ENCODE data around the gene FRYL.
"Not testable (repeated sequence)": the region's sequence is repeated elsewhere in the genome, so short reads cannot be mapped to it uniquely, and the experiment has no call there.

Gene FRYL

DNA sequence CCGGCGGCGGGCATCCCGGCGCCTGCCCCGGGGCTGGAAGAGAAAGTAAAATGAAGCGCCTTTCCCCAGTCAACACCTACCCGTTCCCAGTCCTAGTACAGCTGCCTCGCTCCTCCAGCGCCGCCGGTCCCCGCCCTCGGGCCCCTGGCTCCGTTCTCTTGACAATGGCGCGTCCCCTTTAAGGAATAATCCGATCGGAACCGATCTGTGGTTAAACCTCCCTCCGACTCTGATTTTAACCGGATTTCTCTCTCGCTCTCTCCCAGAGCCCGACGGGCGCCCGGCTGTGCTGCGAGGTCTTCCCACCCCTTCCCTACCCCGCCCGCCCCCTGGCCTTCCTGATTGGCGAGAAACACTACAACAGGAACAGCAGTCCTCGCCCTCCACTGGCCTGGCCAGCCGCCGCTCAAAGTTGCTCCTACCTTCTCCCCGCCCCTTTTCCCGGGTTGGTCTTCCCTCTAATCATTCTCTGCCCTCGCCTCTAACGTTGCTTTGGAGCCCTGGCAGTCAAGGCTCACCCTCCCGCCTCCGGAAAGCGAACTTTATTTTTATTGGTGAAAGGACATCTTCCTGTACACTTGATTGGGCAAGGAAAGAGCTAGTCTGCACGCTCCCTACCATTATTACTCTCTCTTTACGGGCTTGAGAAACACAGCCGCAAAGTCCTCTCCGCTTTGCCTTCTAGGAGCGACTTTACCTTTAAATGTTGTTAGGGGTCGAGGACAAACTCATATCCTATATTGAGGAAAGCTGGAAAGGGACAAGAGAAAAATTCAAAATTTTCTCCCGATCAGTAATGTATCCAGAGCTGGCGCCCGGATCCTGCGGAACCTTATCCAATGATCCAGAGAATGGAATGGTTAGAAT, at the start of gene FRYL:
Gene FRYL (minus strand): TSS at position 282 of the 867 bp plus-strand sequence. CDS start 145,869 bp downstream, outside the sequence.
- peak; percentile 100 for DNase-seq (ENCODE audit: low read depth, low spot score)

DNA sequence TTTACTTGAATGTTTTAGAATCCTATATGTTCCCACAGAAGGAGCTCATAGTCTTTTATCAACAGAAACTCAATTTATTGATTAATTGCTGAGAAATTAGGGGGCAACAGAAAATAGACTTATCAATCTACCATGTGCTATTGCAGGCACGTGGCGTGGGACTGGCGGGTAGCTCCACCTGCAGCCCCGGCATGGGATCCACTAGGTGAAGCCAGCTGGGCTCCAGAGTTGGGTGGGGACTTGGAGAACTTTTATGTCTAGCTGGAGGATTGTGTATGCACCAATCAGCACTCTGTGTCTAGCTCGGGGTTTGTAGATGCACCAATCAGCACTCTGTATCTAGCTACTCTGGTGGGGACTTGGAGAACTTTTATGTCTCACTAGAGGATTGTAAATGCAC, 47.5 kb upstream of the FRYL start:
- no peak for DNase-seq (ENCODE audit: low read depth, low spot score)

DNA sequence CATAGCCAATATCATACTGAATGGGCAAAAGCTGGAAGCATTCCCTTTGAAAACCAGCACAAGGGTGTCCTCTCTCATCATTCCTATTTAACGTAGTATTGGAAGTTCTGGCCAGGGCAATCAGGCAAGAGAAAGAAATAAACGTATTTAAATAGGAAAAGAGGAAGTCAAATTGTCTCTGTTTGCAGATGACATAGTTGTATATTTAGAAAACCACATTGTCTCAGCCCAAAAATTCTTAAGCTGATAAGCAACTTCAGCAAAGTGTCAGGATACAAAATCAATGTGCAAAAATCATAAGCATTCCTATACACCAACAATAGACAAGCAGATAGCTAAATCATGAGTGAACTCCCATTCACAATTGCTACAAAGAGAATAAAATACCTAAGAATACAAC, 41.4 kb upstream of the FRYL start:
- DNase-seq (ENCODE audit: low read depth, low spot score) = not testable (repeated sequence)

DNA sequence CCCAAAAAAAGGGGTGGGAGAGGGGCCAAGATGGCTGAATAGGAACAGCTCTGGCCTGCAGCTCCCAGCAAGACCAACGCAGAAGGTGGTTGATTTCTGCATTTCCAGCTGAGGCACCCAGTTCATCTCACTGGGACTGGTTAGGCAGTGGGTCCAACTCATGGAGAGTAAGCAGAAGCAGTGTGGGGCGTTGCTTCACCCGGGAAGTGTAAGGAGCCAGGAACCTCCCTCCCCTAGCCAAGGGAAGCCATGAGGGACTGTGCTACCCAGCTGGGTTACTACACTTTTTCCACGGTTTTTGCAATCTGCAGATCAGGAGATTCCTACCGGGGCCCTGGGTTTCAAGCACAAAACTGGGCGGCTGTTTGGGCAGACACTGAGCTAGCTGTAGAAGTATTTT, 36.9 kb upstream of the FRYL start:
- no peak for DNase-seq (ENCODE audit: low read depth, low spot score)

DNA sequence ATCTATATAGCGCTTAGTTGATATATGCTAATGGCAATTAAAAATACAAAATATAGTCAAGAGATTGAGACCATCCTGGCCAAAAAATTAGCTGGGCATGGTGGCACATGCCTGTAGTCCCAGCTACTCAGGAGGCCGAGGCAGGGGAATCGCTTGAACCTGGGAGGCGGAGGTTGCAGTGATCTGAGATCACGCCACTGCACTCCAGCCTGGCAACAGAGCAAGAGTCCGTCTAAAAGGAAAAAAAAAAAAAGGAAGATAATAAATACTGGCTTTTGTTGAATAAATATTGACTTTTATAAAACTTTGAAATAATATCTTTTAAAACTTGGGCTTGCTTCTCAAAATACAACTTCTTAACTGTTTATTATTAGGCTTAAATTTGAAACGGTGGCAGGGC, 36.2 kb upstream of the FRYL start:
- DNase-seq (ENCODE audit: low read depth, low spot score) = not testable (repeated sequence)

DNA sequence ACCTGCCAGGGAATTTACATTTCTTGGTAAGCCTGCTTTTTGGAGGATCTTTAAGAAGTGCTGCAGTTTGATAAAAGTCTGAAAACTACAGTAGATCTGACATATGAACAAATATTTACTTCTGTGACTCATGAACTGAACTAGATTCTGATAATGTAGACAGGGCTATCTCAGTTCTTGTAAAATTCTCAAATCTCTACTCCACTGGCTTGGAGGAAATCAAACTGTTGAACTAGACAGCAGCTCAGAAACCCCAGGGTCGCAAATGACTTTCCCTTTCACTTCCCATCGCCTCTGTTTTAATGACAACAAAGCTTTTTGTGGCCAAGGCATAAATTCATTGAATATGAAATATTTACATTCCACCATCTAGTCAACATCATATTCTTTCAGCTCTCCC, 35.4 kb upstream of the FRYL start:
- no peak for DNase-seq (ENCODE audit: low read depth, low spot score)

DNA sequence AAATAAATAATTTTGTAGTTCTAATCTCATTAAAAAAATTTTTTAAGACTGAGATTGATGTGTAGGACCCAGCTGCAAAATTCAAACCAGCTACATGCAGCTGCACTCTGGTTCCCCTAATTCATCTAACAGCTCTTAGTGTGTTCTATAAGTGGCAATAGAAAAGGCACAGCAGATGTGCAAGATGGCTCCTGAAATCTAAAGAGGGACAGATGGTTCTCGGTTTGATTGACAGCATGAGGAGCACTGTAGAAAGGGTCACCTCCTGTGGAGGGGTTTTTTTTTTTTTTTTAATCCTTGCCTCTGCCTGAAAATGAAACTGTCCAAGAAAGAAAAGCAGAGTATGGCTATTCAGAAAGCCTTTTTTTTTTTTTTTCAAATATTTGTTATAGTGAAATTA, 33.9 kb upstream of the FRYL start:
- DNase-seq (ENCODE audit: low read depth, low spot score) = no peak

DNA sequence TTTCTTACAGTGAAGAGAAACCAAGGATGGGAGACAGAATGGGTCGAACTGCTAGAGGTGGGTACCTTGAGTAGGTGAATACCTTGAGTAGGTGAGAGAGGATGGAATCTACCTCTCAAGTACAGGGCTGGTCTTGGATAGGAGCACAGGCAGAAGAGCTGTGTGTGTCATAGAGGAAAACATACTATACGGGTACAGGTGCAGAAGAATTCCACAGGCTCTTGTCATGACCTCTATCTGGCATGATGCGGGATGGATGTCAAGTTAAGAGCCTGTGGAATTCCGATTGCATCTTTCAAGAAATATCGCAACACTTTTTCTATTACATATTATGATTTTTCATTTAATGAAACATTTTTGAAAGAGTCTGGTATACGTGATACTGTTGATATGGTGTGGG, 32.8 kb upstream of the FRYL start:
- no peak for DNase-seq (ENCODE audit: low read depth, low spot score)

DNA sequence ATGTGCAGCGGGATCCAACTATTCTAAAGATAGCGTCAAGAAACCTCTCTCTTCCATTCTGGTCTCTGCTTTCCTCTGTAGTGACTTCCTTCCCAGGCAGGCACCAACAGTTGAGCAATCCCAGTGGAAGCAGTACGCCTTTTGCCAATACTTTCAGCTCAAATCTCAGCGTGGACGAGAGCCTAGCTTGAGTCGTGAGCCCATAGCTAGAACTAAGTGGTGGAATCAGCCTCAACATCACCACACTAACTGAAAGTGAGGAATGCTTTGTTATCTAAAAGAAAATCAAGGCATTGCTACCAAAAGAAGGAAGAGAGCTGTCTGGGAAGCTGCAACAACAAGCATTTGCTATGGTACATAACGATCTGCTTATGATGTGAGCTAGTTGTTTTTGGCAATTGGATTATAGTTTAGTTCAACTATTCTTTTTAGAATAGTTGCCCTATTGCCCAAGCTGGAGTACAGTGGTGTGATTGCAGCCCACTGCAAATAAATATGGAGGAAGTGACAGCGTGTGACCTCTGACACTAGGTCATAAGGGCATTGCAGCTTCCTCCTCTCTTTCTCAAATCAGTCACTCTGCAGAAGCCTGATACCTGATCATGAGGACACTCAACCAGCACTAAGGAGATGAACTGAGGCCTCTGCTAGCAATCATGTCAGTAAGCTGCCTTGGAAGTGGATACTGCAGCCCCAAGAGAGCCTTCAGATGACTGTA, 24.7 kb upstream of the FRYL start:
- no peak for DNase-seq (ENCODE audit: low read depth, low spot score)

DNA sequence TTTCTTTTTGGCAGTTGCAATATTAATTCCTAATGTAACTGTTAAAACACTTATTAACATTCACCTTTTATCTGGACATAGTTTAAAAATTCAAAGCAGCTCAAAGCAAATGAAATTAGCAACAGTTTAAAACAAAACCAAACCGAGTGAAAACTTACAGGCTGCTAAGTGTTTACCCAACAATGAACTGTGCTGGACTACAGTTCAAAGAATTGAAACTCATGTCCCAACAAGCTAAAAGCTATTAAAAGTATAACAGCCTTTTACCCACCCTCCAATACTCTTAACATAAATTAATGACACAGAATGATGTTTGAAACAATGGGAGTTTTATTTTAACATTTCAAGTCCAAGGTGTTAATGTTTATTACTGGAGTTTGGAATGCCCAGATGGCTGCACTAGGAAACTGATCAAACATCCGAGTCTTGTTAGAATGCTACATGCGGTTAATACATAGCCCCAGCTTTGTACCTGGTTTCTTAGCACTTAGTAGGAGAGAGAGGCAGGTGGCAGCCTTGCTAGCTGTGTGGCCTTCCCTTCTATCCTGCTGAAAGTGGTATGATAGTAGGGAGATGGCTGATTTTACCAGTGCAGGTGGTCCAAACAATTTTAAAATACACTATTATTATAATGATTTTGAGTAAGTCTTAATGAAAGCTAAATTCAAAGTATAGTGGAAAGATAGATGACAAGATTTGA, 21.1 kb upstream of the FRYL start:
- no peak for DNase-seq (ENCODE audit: low read depth, low spot score)

DNA sequence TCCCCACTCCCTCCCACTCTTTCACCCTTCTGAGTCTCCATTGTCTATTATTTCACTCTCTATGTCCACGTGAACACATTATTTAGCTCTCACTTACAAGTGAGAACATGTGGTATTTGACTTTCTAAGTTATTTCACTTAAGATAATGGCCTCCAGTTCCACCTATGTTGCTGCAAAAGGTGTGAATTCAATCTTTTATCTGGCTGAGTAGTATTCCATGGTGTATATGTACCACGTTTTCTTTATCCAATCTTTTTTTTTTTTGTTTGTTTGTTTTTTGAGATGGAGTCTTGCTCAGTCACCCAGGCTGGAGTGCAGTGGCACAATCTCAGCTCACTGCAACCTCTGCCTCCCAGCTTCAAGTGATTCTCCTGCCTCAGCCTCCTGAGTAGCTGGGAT, 20.1 kb upstream of the FRYL start:
- DNase-seq (ENCODE audit: low read depth, low spot score) = not testable (repeated sequence)

DNA sequence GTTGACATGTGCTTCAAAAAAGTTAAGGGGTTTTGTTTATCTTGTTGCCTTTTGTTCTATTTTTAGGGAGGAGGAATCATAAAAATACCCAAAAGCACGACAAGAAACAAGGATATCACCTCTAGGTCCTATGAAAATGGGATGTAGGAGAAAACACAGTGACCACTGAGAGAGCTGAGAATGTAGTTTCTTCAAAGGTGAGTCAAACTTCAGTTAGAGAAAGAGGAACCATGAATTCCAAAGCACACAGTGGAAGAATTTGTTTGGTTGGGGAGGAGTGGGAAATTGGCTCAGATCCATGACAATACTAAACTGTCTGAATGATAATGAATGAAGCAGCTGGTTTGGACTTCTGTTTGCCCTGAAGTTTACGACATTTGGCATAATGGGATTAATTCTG, 19.1 kb upstream of the FRYL start:
- peak; percentile 29 for DNase-seq (ENCODE audit: low read depth, low spot score)

DNA sequence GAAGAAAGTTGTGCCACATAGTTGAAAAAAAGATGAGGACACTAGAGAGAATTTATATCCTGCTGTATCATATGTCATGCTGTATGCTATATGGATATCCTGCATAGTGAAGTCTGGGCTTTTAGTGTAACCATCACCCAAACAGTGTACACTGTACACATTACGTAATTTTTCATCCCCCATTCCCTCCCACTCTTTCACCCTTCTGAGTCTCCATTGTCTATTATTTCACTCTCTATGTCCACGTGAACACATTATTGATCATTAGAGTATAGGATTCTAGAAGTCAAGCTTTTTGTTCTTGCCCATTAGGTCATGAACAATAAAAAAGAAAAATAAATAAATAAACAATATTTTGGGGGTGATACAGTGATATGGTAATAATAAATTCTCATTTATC, 18.0 kb upstream of the FRYL start:
- DNase-seq (ENCODE audit: low read depth, low spot score) = no peak

DNA sequence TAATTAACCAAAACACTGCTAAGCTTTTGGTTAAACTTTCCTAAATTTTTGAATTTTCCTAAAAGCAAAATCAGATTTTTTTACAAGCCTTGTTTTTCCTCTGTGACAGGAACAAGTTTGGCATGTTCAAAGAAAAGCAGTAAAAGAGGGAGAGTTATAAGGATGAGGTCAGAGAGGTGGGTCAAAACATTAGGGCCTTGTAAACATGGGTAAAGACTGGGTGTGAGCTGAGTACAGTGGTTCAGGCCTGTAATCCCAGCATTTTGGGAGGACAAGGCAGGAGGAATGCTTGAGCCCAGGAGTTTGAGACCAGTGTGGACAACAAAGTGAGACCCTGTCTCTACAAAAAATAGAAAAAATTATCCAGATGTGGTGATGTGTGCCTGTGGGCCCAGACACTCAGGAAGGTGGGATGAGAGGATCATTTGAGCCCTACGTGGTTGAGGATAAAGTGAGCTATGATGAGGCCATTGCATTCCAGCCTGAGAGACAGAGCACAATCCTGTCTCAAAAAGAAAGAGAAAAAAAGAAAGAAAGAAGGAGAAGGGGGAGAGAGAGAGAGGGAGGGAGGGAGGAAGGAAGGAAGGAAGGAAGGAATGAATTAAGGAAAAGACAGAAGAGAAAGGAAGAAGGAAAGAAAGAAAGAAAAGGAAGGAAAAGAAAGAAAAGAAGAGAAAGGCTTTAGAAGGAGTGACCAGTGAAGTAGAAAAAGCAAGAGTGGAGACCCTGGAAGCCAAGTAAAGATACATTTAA, 17.0 kb upstream of the FRYL start:
- DNase-seq (ENCODE audit: low read depth, low spot score) = no peak

DNA sequence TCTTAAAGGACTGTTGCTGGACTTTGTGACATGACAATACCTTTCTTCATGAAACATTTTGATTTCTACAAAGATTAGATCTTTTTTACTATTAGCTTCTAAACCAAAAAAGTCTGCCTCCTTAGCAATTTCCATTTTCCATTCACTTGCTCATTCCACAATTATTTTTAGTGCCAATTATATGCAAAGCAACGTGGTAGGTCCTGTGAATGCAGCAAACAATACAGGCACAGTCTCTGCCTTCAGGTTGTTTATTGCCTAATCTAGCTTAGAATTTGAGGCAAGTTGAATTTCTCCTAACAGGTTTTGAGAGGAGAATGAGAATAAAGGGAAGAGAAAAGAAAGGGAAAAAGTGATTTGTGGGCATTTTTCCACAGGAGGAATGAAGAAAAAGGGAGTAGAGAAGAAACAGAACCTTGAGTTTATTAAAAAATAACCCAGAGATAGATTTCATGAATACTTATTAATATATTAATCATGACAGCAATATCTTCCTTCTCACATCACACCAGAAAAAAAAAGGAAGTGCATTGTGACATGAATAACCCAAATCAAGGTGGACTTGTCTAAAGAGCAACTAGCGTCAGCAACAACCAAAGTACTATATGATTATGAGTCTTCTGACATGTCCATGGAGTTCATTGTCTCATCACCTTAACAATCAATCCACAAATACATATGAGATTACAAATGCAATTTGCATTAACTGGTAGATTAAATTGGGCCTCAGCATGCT, 16.3 kb upstream of the FRYL start:
- no peak for DNase-seq (ENCODE audit: low read depth, low spot score)

DNA sequence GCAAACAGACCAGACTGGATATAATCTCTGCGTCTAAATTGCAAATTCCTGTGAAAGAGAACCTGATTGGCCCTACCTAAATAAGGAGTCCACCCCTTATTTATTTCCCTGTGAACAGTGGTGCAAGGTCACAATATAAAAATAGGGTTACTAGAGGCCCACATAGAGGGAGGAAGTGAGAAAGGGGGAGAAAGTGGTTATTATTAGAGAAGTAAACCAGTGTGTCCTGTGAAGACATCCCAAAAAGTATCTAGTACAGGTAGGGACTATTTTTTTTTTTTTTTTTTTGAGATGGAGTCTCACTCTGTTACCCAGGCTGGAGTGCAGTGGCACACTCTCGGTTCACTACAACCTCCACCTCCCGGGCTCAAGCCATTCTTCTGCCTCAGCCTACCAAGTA, 15.0 kb upstream of the FRYL start:
- DNase-seq (ENCODE audit: low read depth, low spot score) = no peak

DNA sequence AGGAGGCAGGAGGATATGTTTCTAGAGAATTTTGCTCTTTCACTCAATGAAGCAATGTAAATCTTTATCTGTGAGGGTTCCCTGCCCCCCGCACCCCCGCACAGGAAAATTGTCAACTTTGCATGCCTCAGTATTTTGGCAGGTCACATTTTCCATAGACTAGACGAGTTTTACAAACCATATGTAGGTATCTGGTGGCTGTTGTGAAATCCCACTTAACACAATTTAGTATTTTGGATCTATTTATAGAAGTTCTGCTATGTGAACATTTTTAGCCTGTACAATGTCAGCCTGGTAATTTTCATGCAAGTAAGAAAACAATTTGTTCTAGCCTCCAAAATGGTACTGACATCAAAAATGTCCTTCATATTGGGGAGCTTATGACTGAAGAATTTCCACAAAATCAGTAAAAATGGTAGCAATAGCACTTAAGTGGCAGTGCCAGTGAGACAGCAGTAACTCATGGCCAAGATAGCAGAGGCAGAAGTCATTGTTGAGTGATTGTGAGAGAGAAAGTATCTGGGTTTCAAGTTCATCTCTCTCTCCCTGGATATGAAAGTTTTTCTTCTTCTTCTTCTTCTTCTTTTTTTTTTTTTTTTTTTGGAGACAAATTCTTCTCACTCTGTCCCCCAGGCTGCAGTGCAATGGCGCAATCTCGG, 12.4 kb upstream of the FRYL start:
- no peak for DNase-seq (ENCODE audit: low read depth, low spot score)

DNA sequence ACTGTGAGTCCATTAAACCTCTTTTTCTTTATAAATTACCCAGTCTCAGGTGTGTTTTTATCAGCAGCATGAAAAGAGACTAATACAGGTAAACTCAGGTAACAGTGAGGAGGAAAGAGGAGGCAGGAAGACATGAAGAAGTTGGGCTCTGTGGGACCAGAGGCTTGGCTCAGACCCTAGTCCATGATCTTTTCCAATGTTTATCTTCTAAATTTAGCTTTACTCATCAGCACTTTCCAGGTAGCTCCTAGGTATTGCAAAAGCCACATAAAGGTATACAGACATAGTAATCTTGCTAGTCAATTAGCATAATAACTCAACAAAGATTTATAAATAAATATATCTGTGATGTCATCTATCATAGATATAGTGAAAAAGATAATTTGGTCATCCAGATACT, 11.2 kb upstream of the FRYL start:
- DNase-seq (ENCODE audit: low read depth, low spot score) = no peak

DNA sequence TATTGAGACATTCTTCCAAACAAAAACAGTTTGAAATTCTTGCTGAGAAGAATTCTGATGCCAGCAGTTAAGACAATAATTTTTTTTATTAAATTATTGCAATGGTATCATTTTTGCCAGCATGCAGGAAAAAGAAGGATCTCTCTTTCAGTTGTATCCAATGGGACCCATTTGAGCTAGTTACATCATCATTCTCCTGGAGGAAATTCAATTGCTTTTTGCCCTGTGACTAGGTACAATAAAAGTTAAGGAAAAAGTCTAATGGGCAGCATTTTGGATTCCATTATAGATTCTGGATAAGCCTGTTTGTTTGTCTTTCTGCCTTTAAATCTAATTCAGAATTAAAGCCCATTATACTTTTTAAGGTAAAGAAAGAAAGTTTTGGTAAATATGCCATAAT, 10.5 kb upstream of the FRYL start:
- no peak for DNase-seq (ENCODE audit: low read depth, low spot score)

DNA sequence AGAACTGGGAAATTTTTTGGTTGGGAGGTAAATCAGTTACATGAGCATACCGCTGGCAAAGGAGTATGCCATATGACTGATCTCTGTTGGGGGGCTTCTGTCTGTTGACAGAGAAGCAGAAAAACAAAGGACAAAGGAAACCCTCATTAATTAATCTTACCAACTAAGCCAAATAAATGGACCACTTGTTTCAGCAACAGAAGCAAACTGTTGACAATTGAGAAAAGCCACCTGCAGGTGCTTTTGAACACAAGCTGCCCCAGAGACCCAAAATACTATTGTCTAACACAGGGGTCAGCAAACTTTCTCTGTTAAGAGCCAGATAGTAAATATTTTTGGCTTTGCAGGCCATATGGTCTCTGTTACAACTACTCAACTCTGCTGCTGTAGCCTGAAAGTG, 7.0 kb upstream of the FRYL start:
- DNase-seq (ENCODE audit: low read depth, low spot score) = no peak

DNA sequence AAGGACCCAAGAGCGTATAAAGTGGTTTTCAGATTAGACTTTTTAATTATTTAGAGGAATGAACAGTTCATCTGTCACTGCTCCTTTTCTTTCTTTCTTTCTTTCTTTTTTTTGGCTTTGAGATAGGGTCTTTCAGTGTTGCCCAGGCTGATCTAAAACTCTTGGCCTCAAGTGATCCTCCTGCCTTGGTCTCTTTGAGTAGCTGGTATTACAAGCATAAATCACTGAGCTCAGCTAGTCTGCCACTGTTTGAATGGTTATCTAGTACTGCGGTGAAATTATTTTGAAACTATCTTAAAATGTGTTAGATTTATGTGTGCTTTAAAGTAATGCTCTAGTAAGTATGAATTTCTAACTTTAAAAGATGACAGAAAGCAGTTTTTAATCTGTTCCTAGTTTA, 6.5 kb upstream of the FRYL start:
- DNase-seq (ENCODE audit: low read depth, low spot score) = no peak
